ENCODE measurements around the gene UBAC2. TPM values are rescaled to one million over a fixed set of nuclear protein-coding genes. Genes with fewer than 3 reads are reported as not detected.

UBAC2 gene
- total RNA-seq, 1 donor from 2014 or later: 44.3 TPM

- DNase-seq: no peak
- no peak for TF ChIP-seq CTCF (IDR thresholded peaks at IDR 0.05; ENCODE audit: borderline replicate concordance)
- H3K4me3 ChIP-seq: no peak overlapping the region
- intact Hi-C loops (cut with micrococcal nuclease): no loop called here
- H3K36me3 ChIP-seq: no peaks in the 10 kb centered on the region
- no peaks in the 10 kb centered on the region for H3K4me1 ChIP-seq
- H3K9me3 ChIP-seq (replicated peaks): no peaks in the 10 kb centered on the region
- H3K27ac ChIP-seq (replicated peaks): no peak overlapping the region
- peaks cover 81% of the 10 kb centered on the region for H3K27me3 ChIP-seq (ENCODE audit: low read depth)
These were observed 218.1 kb downstream of the UBAC2 start for GRCh38 chr13:99418843-99419140.

GRCh38 chr13:99419591-99420243 lies 219.1 kb downstream of the UBAC2 start:
- H3K4me1 ChIP-seq: no peaks in the 10 kb centered on the region
- DNase-seq: no peak
- H3K27me3 ChIP-seq (ENCODE audit: low read depth): peaks cover 85% of the 10 kb centered on the region
- H3K4me3 ChIP-seq: no peak overlapping the region
- no peak for TF ChIP-seq CTCF (IDR thresholded peaks at IDR 0.05; ENCODE audit: borderline replicate concordance)
- no peak overlapping the region for H3K27ac ChIP-seq (replicated peaks)
- H3K36me3 ChIP-seq: no peaks in the 10 kb centered on the region
- H3K9me3 ChIP-seq (replicated peaks): no peaks in the 10 kb centered on the region
- intact Hi-C loops (cut with micrococcal nuclease): no loop called here

GRCh38 chr13:99421271-99421670 lies 220.6 kb downstream of the UBAC2 start:
- Histone ChIP-seq H3K4me3 (no peak overlapping the region), H3K4me1 (peaks cover 6% of the 10 kb centered on the region), H3K27ac (replicated peaks) (no peak overlapping the region), H3K36me3 (no peaks in the 10 kb centered on the region), H3K9me3 (replicated peaks) (no peaks in the 10 kb centered on the region), H3K27me3 (ENCODE audit: low read depth) (peaks cover 90% of the 10 kb centered on the region)
- intact Hi-C loops (cut with micrococcal nuclease): no loop called here
- TF ChIP-seq CTCF (IDR thresholded peaks at IDR 0.05; ENCODE audit: borderline replicate concordance): no peak
- no peak for DNase-seq

- peaks cover 89% of the 10 kb centered on the region for H3K27me3 ChIP-seq (ENCODE audit: low read depth)
- intact Hi-C loops (cut with micrococcal nuclease): no loop called here
- no peaks in the 10 kb centered on the region for H3K36me3 ChIP-seq
- no peaks in the 10 kb centered on the region for H3K9me3 ChIP-seq (replicated peaks)
- H3K4me3 ChIP-seq: no peak overlapping the region
- H3K4me1 ChIP-seq: peaks cover 6% of the 10 kb centered on the region
- DNase-seq: no peak
- no peak overlapping the region for H3K27ac ChIP-seq (replicated peaks)
- no peak for TF ChIP-seq CTCF (IDR thresholded peaks at IDR 0.05; ENCODE audit: borderline replicate concordance)
These were observed 221.3 kb downstream of the UBAC2 start for GRCh38 chr13:99421758-99422585.

GRCh38 chr13:99422586-99423220 lies 222.0 kb downstream of the UBAC2 start:
- H3K9me3 ChIP-seq (replicated peaks): no peaks in the 10 kb centered on the region
- no peak overlapping the region for H3K4me3 ChIP-seq

More at GRCh38 chr13:99422586-99423220, 222.0 kb downstream of the UBAC2 start:
- intact Hi-C loops (cut with micrococcal nuclease): no loop called here
- H3K27me3 ChIP-seq (ENCODE audit: low read depth): peaks cover 88% of the 10 kb centered on the region
- DNase-seq: no peak
- peaks cover 6% of the 10 kb centered on the region for H3K4me1 ChIP-seq
- H3K27ac ChIP-seq (replicated peaks): no peak overlapping the region
- TF ChIP-seq CTCF (IDR thresholded peaks at IDR 0.05; ENCODE audit: borderline replicate concordance): no peak
- no peaks in the 10 kb centered on the region for H3K36me3 ChIP-seq

All from left ventricle myocardium inferior (tissue), 1 donor.